HEK293 (cell line): ENCODE measurements around the gene S100B.

Source experiments
- CTCF ChIA-PET: fragments of 350-600 bp; formaldehyde crosslinking; extraction: SDS; loops from one replicate; lab custom pipeline; 2021; ENCODE audit warnings: antibody characterized with exemption; lab: Yijun Ruan, JAX
- POLR2A ChIA-PET: fragments of 300-600 bp; formaldehyde crosslinking; extraction: SDS; loops from one replicate; lab custom pipeline; 2020; ENCODE audit warnings: antibody characterized with exemption, inconsistent platforms; lab: Yijun Ruan, JAX
- H3K27ac ChIP-seq: fragments of 200-500 bp; sonication (Bioruptor generic); 2 replicates; pipeline ENCODE4 v1.5.1; 2014; ENCODE audit warnings: low read depth, low read length, control low read depth, inconsistent platforms; ENCODE audit errors: extremely low read depth
- H3K36me3 ChIP-seq, 2 experiments: fragments of 200-500 bp in 1 of 2; sonication (Bioruptor generic) in 1 of 2; 1 replicate in 1 of 2; 2 replicates in 1 of 2; pipeline ENCODE4 v1.5.1; 2014 to 2017; ENCODE audit warnings: inconsistent platforms in 2 of 2, low read length in 2 of 2; ENCODE audit not compliant: control insufficient read depth in 2 of 2, insufficient read depth in 1 of 2
- H3K4me1 ChIP-seq: fragments of 200-500 bp; sonication (Bioruptor generic); 2 replicates; pipeline ENCODE4 v1.5.1; 2014; ENCODE audit warnings: mild to moderate bottlenecking, low read length, inconsistent platforms; ENCODE audit not compliant: control insufficient read depth, insufficient read depth
- H3K4me3 ChIP-seq: 2 replicates; pipeline ENCODE4 v1.5.1; 2011; ENCODE audit warnings: low read depth, mild to moderate bottlenecking, control low read depth, low read length, moderate library complexity
- H3K9me3 ChIP-seq: fragments of 200-500 bp; sonication (Bioruptor generic); 2 replicates; pipeline ENCODE4 v1.5.1; 2014; ENCODE audit warnings: low read depth, low read length, inconsistent platforms; ENCODE audit not compliant: control insufficient read depth, insufficient read depth
- KLF1 ChIP-seq: fragments of 450-650 bp; formaldehyde crosslinking; IDR thresholded peaks from 2 replicates; pipeline ENCODE4 v1.5.1; 2016; ENCODE audit warnings: missing biosample characterization, missing genetic modification characterization
- KLF7 ChIP-seq: fragments of 450-650 bp; formaldehyde crosslinking; IDR thresholded peaks from 2 replicates; pipeline ENCODE4 v1.5.1; 2016; ENCODE audit warnings: missing biosample characterization, missing genetic modification characterization, borderline replicate concordance
- KLF9 ChIP-seq: fragments of 450-650 bp; formaldehyde crosslinking; IDR thresholded peaks from 2 replicates; pipeline ENCODE4 v1.5.1; 2016; ENCODE audit warnings: missing biosample characterization, missing genetic modification characterization, low read depth
- PBX3 ChIP-seq: sonication (generic); formaldehyde crosslinking; IDR thresholded peaks from 2 replicates; pipeline ENCODE4 v1.8.1; 2022; ENCODE audit warnings: mild to moderate bottlenecking, moderate library complexity, missing genetic modification reagents
- PRDM10 ChIP-seq: fragments of 450-650 bp; formaldehyde crosslinking; IDR thresholded peaks from 2 replicates; pipeline ENCODE4 v1.5.1; 2016; ENCODE audit warnings: missing biosample characterization, missing genetic modification characterization
- PRDM6 ChIP-seq: fragments of 450-650 bp; formaldehyde crosslinking; IDR thresholded peaks from 2 replicates; pipeline ENCODE4 v1.5.1; 2017; ENCODE audit warnings: missing biosample characterization, missing genetic modification characterization
- ZBTB6 ChIP-seq: fragments of 450-650 bp; formaldehyde crosslinking; IDR thresholded peaks from 2 replicates; pipeline ENCODE4 v1.5.1; 2017; ENCODE audit warnings: missing biosample characterization, missing genetic modification characterization
- ZNF121 ChIP-seq: fragments of 450-650 bp; formaldehyde crosslinking; IDR thresholded peaks from 2 replicates; pipeline ENCODE4 v1.5.1; 2016; ENCODE audit warnings: missing biosample characterization, missing genetic modification characterization
- ZNF157 ChIP-seq: fragments of 450-650 bp; formaldehyde crosslinking; IDR thresholded peaks from 2 replicates; pipeline ENCODE4 v1.5.1; 2016; ENCODE audit warnings: missing biosample characterization, missing genetic modification characterization
- ZNF16 ChIP-seq: fragments of 450-650 bp; formaldehyde crosslinking; IDR thresholded peaks from 2 replicates; pipeline ENCODE4 v1.5.1; 2016; ENCODE audit warnings: low read depth, missing biosample characterization, missing genetic modification characterization
- ZNF391 ChIP-seq: fragments of 450-650 bp; formaldehyde crosslinking; IDR thresholded peaks from 2 replicates; pipeline ENCODE4 v1.5.1; 2016; ENCODE audit warnings: low read depth, missing biosample characterization, missing genetic modification characterization, borderline replicate concordance
- ZNF404 ChIP-seq: fragments of 450-650 bp; formaldehyde crosslinking; IDR thresholded peaks from 2 replicates; pipeline ENCODE4 v1.5.1; 2017; ENCODE audit warnings: missing biosample characterization, missing genetic modification characterization
- ZNF529 ChIP-seq: fragments of 450-650 bp; formaldehyde crosslinking; IDR thresholded peaks from 2 replicates; pipeline ENCODE4 v1.5.1; 2017; ENCODE audit warnings: missing genetic modification characterization, missing biosample characterization; ENCODE audit not compliant: insufficient replicate concordance
- ZNF558 ChIP-seq: fragments of 450-650 bp; formaldehyde crosslinking; IDR thresholded peaks from 2 replicates; pipeline ENCODE4 v1.5.1; 2016; ENCODE audit warnings: missing biosample characterization, missing genetic modification characterization
- ZNF660 ChIP-seq: fragments of 450-650 bp; IDR thresholded peaks from 2 replicates; pipeline ENCODE4 v1.5.1; 2018; ENCODE audit warnings: missing biosample characterization, mild to moderate bottlenecking, missing genetic modification characterization
- ZNF670 ChIP-seq: fragments of 450-650 bp; formaldehyde crosslinking; IDR thresholded peaks from 2 replicates; pipeline ENCODE4 v1.5.1; 2016; ENCODE audit warnings: missing biosample characterization, missing genetic modification characterization, low read depth
- ZNF677 ChIP-seq: fragments of 450-650 bp; IDR thresholded peaks from 2 replicates; pipeline ENCODE4 v1.5.0; 2018; ENCODE audit warnings: missing biosample characterization, mild to moderate bottlenecking, missing genetic modification characterization, moderate library complexity
- ZNF692 ChIP-seq: fragments of 450-650 bp; formaldehyde crosslinking; IDR thresholded peaks from 2 replicates; pipeline ENCODE4 v1.5.1; 2016; ENCODE audit warnings: missing biosample characterization, missing genetic modification characterization
- ZNF704 ChIP-seq: fragments of 450-650 bp; formaldehyde crosslinking; IDR thresholded peaks from 2 replicates; pipeline ENCODE4 v1.5.1; 2016; ENCODE audit warnings: missing biosample characterization, missing genetic modification characterization
- ZNF791 ChIP-seq: fragments of 450-650 bp; formaldehyde crosslinking; IDR thresholded peaks from 2 replicates; pipeline ENCODE4 v1.5.1; 2016; ENCODE audit warnings: missing biosample characterization, missing genetic modification characterization

Gene S100B

GRCh38 chr21:46550116-46550941, 54.6 kb downstream of the S100B start:
- no peaks in the 10 kb centered on the region for H3K4me1 ChIP-seq
- H3K4me3 ChIP-seq = no peak overlapping the region
- POLR2A ChIA-PET = no interaction called here
- H3K9me3 ChIP-seq = no peaks in the 10 kb centered on the region
- TF ChIP-seq KLF9 (tag by site-specific recombination) (0 out of 2 replicates have a peak, but pooled peaks have one; percentile 29), ZNF677 (tag by site-specific recombination) (no peak)
- no peak overlapping the region for H3K27ac ChIP-seq
- H3K36me3 ChIP-seq = peaks cover 12 to 82% of the 10 kb centered on the region in 2 experiments
- CTCF ChIA-PET = no interaction called here

- H3K36me3 ChIP-seq = peaks cover 12 to 81% of the 10 kb centered on the region in 2 experiments
- ChIA-PET CTCF (no interaction called here), POLR2A (no interaction called here)
- H3K27ac ChIP-seq = no peak overlapping the region
- TF ChIP-seq ZNF791 (no peak), PRDM10 (tag by site-specific recombination) (no peak), ZBTB6 (no peak), PBX3 (CRISPR knock-in tag) (no peak), ZNF660 (tag by site-specific recombination) (no peak), ZNF529 (no peak), ZNF704 (no peak), ZNF121 (tag by site-specific recombination) (no peak), ZNF16 (tag by site-specific recombination) (no peak), ZNF404 (tag by site-specific recombination) (no peak), ZNF670 (tag by site-specific recombination) (no peak), ZNF157 (no peak), KLF1 (tag by site-specific recombination) (no peak), PRDM6 (tag by site-specific recombination) (no peak), ZNF692 (tag by site-specific recombination) (no peak), ZNF391 (tag by site-specific recombination) (no peak), ZNF558 (no peak), KLF7 (tag by site-specific recombination) (no peak)
- H3K9me3 ChIP-seq = no peaks in the 10 kb centered on the region
- H3K4me1 ChIP-seq = no peaks in the 10 kb centered on the region
- H3K4me3 ChIP-seq = no peak overlapping the region
Measured at GRCh38 chr21:46549650-46550049, 55.2 kb downstream of the S100B start.
